HG03442 (cell line): ENCODE results near the gene E2F1.
"Not testable (repeated sequence)": the region's sequence is repeated elsewhere in the genome, so short reads cannot be mapped to it uniquely, and the experiment has no call there.

Source experiments
- ATAC-seq: cut with Tn5 transposase; IDR thresholded peaks from one replicate; pipeline ENCODE4 v1.9.1; 2021; ENCODE audit warnings: mild to moderate bottlenecking, moderate library complexity; ENCODE audit not compliant: unreplicated experiment

E2F1 gene

GRCh38 chr20:33659341-33660034 is 26.7 kb downstream of the E2F1 start:
- ATAC-seq: no peak

GRCh38 chr20:33658929-33659328 is 27.3 kb downstream of the E2F1 start:
- ATAC-seq: no peak

- ATAC-seq: no peak
Observed at GRCh38 chr20:33658510-33658909, 27.7 kb downstream of the E2F1 start.

- no peak for ATAC-seq
Observed at GRCh38 chr20:33657704-33658095, 28.5 kb downstream of the E2F1 start.

- no peak for ATAC-seq
Observed at GRCh38 chr20:33656783-33657703, 29.1 kb downstream of the E2F1 start.

GRCh38 chr20:33656010-33656782 is 30.0 kb downstream of the E2F1 start:
- no peak for ATAC-seq

- ATAC-seq: no peak
Observed at GRCh38 chr20:33655164-33655563, 31.0 kb downstream of the E2F1 start.

- no peak for ATAC-seq
Observed at GRCh38 chr20:33654680-33655161, 31.5 kb downstream of the E2F1 start.

GRCh38 chr20:33653900-33654596 is 32.1 kb downstream of the E2F1 start:
- ATAC-seq: no peak

- no peak for ATAC-seq
Observed at GRCh38 chr20:33653218-33653899, 32.8 kb downstream of the E2F1 start.

GRCh38 chr20:33651562-33652048 is 34.6 kb downstream of the E2F1 start:
- ATAC-seq: no peak

GRCh38 chr20:33650753-33651561 is 35.2 kb downstream of the E2F1 start:
- ATAC-seq: no peak

GRCh38 chr20:33650111-33650752 is 36.0 kb downstream of the E2F1 start:
- ATAC-seq: no peak

- ATAC-seq: no peak
Observed at GRCh38 chr20:33649201-33649681, 36.9 kb downstream of the E2F1 start.

GRCh38 chr20:33648396-33649004 is 37.7 kb downstream of the E2F1 start:
- no peak for ATAC-seq

GRCh38 chr20:33647603-33648395 is 38.4 kb downstream of the E2F1 start:
- ATAC-seq: no peak

- not testable (repeated sequence) for ATAC-seq
Observed at GRCh38 chr20:33646959-33647602, 39.1 kb downstream of the E2F1 start.
